Heart right ventricle (tissue), 16 donors: ENCODE data around the gene EFCAB3. TPM values are rescaled to one million over a fixed set of nuclear protein-coding genes. Genes with fewer than 3 reads are reported as not detected.
"Not testable (repeated sequence)": the region's sequence is repeated elsewhere in the genome, so short reads cannot be mapped to it uniquely, and the experiment has no call there.

Experiments
- ATAC-seq, 8 donors: fragments of 200-7000 bp; cut with Tn5 transposase; one replicate each; pipeline ENCODE4 v1.9.1; 2020; ENCODE audit warnings: mild to moderate bottlenecking in 8 of 8, moderate library complexity in 8 of 8, moderate number of reproducible peaks in 1 of 8
- DNase-seq, 2 donors: peaks; one replicate each; pipeline ENCODE4 v3.0.0-alpha.2; 2020
- H3K27ac ChIP-seq, 10 donors: fragments of 200-600 bp; sonication (generic) in 2 of 10; one replicate each; pipeline versions ENCODE4 v1.5.0 to v1.8.0; 2020 to 2022; ENCODE audit warnings: mild to moderate bottlenecking in 3 of 10
- H3K27me3 ChIP-seq, 7 donors: fragments of 200-600 bp; one replicate each; pipeline ENCODE4 v1.8.0; 2021 to 2022; ENCODE audit warnings: mild to moderate bottlenecking in 2 of 7
- H3K36me3 ChIP-seq, 9 donors: fragments of 200-600 bp; sonication (generic) in 1 of 9; one replicate each; pipeline versions ENCODE4 v1.5.0 to v1.8.0; 2020 to 2022; ENCODE audit warnings: mild to moderate bottlenecking in 2 of 9
- H3K4me1 ChIP-seq, 9 donors: fragments of 200-600 bp; sonication (generic) in 1 of 9; one replicate each; pipeline versions ENCODE4 v1.5.0 to v1.8.0; 2020 to 2022; ENCODE audit warnings: mild to moderate bottlenecking in 4 of 9
- H3K4me3 ChIP-seq, 10 donors: fragments of 200-600 bp; sonication (generic) in 2 of 10; one replicate each; pipeline versions ENCODE4 v1.5.0 to v1.8.0; 2020 to 2022; ENCODE audit warnings: mild to moderate bottlenecking in 7 of 10, moderate library complexity in 2 of 10
- H3K9me3 ChIP-seq, 11 donors: fragments of 200-600 bp in 10 of 11; sonication (generic) in 2 of 11; one replicate each; pipeline versions ENCODE4 v1.5.0 to v1.8.0; 2013 to 2022; ENCODE audit warnings: mild to moderate bottlenecking in 2 of 11, control low read depth in 1 of 11, moderate library complexity in 1 of 11
- WGBS, 2 donors: extraction: QIAGEN DNeasy Blood & Tissue Kit; methylation state at CpG; one replicate each; pipeline ENCODE4 v1.1.7; 2013; ENCODE audit warnings: inconsistent platforms in 1 of 2; 5-methylcytosine and 5-hydroxymethylcytosine counted together
- intact Hi-C, 10 donors: fragments of 100-400 bp; cut with DNase I; formaldehyde crosslinking; loops; one replicate each; pipeline versions ENCODE4 v1.11.1 to v1.14.2; 2022
- polyA plus RNA-seq, 2 donors: library from polyadenylated mRNA; stranded (reverse); fragments of 200-250 nt; gene quantifications; one replicate each; pipeline ENCODE4 v1.2.3, GENCODE V29; 2013
- total RNA-seq, 10 donors: library from RNA; stranded (reverse); fragmentation: NEBNext Ultra II Directional in 3 of 10; extraction: Animal tissue kit (Norgen Biotek cat#: 25700) in 3 of 10; gene quantifications; one replicate each; pipeline versions ENCODE4 v1.2.1 to v1.2.4, GENCODE V29; 2021 to 2023
- TF ChIP-seq, protein P1 (sequence below), 9 donors: fragments of 200-600 bp; sonication (generic) in 2 of 9; IDR thresholded peaks; one replicate each; pipeline versions ENCODE4 v1.5.0 to v1.8.0; 2021 to 2022; ENCODE audit warnings: antibody characterized with exemption in 9 of 9, mild to moderate bottlenecking in 5 of 9, moderate library complexity in 1 of 9
- donor health status: Arrhythmogenic right ventricular cardiomyopathy.
- donor health status: ischemic (EF 13 %, LVEDD 7.1; RV severe dilation, severe dysfunction).
- donor health status: healthy with polysubstance abuse.
- donor health status: DM: no; HTN: yes; CAD: no.
- donor health status: DM: no; HTN: no; CAD: no.
- donor health status: ischemic (EF 25% LVEDD 6.9; RV normal size, moderate dysfunction).
- donor health status: ischemic (EF 25% LVEDD 5.7; RV mildly dilated, moderate dysfunction).
- donor health status: healthy.
- donor health status: DM: yes; HTN: yes; CAD: no.
- donor health status: Ischemic cardiomyopathy.
- donor health status: ischemic (EF 35%, LVEDD 5.7; RV mildly dilated, moderate dysfunction).
- donor health status: nonischemic (EF 11% LVEDD 7.7; RV severe dilation, severe dysfunction).
- donor health status: DM: yes; HTN: yes; CAD: no.
- donor health status: PGD.
- donor health status: ischemic (EF 29% LVEDD 5.4; RV normal size, mild dysfunction).
- donor health status: nonischemic (EF 23%, LVEDD 6.1; RV moderate dilation, normal function).

The EFCAB3 gene
- total and polyA plus RNA-seq, 12 donors = not detected

DNA sequence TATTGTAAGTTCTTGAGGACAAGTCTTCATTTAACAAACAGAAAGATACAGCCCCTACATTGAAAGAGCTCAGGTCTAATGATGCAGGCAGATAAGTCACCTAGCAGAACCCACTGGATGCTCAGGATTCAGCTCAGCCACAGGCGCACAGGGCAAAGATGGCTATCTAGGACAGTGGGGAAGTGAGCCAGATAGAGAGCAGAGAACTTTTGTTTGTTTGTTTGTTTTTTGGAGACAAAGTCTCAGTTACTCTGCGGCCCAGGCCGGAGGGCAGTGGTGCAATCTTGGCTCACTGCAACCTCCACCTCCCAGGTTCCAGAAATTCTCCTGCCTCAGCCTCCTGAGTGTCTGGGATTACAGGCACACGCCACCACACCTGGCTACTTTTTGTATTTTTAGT lies 63.7 kb downstream of the EFCAB3 start:
- H3K9me3 ChIP-seq = no peaks in the 10 kb centered on the region
- peaks cover 0 to 100% (median 37%) of the 10 kb centered on the region in 9 donors for H3K36me3 ChIP-seq
- no peak overlapping the region for H3K27ac ChIP-seq
- WGBS, 2 donors = 92 to 96% methylated on average over 4 of the region's 4 CpGs
- DNase-seq (no peak), ATAC-seq (no peak)
- H3K4me1 ChIP-seq = no peaks in the 10 kb centered on the region
- intact Hi-C loops = no loop called here
- H3K4me3 ChIP-seq = no peak overlapping the region
- TF ChIP-seq, protein P1, sequence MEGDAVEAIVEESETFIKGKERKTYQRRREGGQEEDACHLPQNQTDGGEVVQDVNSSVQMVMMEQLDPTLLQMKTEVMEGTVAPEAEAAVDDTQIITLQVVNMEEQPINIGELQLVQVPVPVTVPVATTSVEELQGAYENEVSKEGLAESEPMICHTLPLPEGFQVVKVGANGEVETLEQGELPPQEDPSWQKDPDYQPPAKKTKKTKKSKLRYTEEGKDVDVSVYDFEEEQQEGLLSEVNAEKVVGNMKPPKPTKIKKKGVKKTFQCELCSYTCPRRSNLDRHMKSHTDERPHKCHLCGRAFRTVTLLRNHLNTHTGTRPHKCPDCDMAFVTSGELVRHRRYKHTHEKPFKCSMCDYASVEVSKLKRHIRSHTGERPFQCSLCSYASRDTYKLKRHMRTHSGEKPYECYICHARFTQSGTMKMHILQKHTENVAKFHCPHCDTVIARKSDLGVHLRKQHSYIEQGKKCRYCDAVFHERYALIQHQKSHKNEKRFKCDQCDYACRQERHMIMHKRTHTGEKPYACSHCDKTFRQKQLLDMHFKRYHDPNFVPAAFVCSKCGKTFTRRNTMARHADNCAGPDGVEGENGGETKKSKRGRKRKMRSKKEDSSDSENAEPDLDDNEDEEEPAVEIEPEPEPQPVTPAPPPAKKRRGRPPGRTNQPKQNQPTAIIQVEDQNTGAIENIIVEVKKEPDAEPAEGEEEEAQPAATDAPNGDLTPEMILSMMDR (IDR thresholded peaks at IDR 0.05) = no peak
- no peaks in the 10 kb centered on the region for H3K27me3 ChIP-seq

DNA sequence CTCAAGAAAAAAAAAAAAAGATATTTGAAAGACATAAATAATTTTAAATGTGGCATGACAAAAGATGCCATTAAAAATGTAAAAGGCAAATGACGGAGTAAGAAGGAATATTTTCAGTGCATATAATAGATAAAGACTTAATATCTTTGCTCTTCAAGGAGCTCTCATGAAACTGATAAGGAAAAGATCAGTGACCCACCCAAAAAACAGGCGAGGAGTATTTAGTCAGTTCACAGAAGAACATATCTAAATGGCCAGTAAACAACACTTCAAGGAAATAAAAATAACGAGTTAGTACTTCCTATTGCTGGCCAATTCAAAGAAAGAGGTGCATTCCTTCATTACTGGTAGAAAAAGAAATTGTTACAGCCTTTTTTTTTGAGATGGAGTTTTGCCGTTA lies 65.4 kb downstream of the EFCAB3 start:
- DNase-seq, ATAC-seq, H3K4me3 ChIP-seq, H3K9me3 ChIP-seq, H3K27ac ChIP-seq, H3K27me3 ChIP-seq, H3K4me1 ChIP-seq, intact Hi-C loops: not testable (repeated sequence)
- peaks cover 0 to 99% (median 36%) of the 10 kb centered on the region in 9 donors for H3K36me3 ChIP-seq
- 92 to 94% methylated on average over 4 of the region's 4 CpGs for WGBS, 2 donors

DNA sequence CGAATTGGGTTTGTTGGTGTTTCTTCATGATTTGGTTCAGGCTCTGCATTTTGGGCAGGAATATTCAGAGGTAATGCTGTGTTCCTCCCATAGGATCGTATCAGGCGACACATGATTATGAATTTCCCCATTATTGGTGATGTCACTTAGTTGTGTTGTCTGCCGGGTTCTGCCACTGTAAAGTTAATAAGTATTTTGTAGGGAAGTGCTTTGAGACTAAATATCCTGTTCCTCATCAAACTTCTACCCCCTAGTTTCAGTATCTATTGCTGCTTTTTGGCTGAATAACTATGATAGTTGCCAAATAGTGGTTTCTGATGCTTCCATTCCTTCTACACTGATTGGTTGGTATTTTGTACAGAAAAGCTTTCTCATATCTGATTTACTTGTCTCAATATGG lies 71.8 kb downstream of the EFCAB3 start:
- H3K27me3 ChIP-seq, DNase-seq, H3K9me3 ChIP-seq, ATAC-seq, H3K4me1 ChIP-seq, intact Hi-C loops, H3K4me3 ChIP-seq, H3K27ac ChIP-seq: not testable (repeated sequence)
- peaks cover 0 to 37% (median 8%) of the 10 kb centered on the region in 9 donors for H3K36me3 ChIP-seq
- WGBS, 2 donors = 89 to 93% methylated on average over 4 of the region's 4 CpGs

DNA sequence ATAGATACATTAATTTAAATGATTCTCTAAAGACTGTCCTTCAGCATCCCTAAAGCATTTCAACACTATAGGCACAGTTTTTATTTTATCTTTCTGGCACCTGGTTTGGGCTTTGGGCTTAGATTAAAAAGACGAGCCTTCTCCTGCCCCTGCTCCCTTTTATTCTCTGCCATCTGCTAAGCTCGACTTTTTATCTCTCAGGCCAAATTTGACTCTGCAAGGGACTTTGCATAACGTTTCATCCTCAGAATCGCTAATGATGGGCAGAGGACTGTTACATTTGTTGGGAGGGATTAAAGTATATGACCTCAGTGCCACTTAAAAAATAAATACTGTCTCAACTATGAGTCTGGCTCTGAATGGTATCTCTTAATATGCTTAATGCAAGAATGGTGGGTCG lies 72.7 kb downstream of the EFCAB3 start:
- H3K9me3 ChIP-seq, H3K4me3 ChIP-seq, intact Hi-C loops, H3K4me1 ChIP-seq, H3K27me3 ChIP-seq, DNase-seq, H3K27ac ChIP-seq, ATAC-seq: not testable (repeated sequence)
- H3K36me3 ChIP-seq = peaks cover 0 to 29% (median 4%) of the 10 kb centered on the region in 9 donors
- WGBS, 2 donors = 62 to 68% methylated on average over 5 of the region's 5 CpGs

DNA sequence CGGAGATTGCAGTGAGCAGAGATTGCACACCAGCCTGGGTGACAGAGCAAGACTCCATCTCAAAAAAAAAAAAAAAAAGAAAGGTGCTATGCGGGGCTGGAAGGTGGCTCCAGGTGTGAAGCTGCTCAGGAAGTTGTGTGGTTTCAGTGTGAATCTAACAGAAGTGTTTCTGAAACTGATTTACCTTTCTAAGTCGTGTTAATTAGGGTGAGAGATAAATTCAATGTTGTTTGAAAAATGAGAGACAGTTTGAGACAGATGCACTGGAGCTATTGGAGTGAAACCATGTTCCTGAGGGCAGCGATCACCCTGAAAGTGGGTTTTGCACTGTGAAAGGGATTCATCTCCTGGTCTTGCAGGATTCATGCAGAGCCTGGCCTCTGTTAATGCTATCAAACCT lies 73.3 kb downstream of the EFCAB3 start:
- intact Hi-C loops, ATAC-seq, H3K27me3 ChIP-seq, H3K4me3 ChIP-seq, DNase-seq, H3K27ac ChIP-seq, H3K4me1 ChIP-seq, H3K9me3 ChIP-seq: not testable (repeated sequence)
- 82 to 86% methylated on average over 4 of the region's 4 CpGs for WGBS, 2 donors
- peaks cover 0 to 23% (median 3%) of the 10 kb centered on the region in 9 donors for H3K36me3 ChIP-seq

DNA sequence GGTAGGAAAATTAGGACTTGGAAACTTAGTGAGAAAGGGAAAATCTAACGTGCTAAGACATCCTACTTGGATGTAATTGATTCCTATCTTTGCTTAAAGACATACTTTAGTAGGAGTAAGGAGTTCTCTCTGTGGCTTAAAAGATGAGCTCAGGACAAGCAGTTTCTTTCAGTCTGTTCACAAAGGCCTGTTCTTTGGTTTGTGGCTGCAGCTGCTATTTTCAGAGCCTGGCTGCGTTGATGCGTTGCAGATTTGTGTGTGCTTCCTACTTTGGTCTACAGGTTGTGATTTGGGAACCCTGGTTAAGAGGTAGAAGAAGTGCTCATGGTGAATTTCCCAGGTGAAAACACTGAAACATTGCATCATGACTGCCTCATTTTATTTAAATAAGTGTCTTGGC lies 73.8 kb downstream of the EFCAB3 start:
- H3K4me3 ChIP-seq, H3K27ac ChIP-seq, H3K27me3 ChIP-seq, intact Hi-C loops, H3K9me3 ChIP-seq, H3K4me1 ChIP-seq, DNase-seq, ATAC-seq: not testable (repeated sequence)
- WGBS, 2 donors = 66 to 81% methylated on average over 3 of the region's 3 CpGs
- H3K36me3 ChIP-seq = peaks cover 0 to 18% (median 3%) of the 10 kb centered on the region in 9 donors

DNA sequence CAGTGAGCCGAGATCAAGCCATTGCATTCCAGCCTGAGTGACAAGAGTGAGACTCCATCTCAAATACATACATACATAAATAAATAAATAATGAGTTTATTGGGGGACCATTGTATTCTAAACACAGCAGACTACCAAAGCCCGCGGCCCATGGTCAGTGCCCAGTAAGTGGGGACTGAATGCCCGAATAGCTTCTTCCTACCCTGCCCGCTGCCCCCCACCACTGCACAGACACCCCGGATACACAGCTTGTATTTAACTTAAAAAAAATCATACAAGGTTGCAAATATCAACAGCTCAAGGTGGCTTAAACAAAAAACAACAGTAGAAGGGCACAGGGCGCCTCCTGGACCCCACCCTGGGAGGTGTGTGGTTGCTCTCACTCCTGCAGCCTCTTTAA lies 75.7 kb downstream of the EFCAB3 start:
- TF ChIP-seq, protein P1 (IDR thresholded peaks at IDR 0.05) = no peak
- H3K4me1 ChIP-seq = no peaks in the 10 kb centered on the region
- 89 to 94% methylated on average over 7 of the region's 7 CpGs for WGBS, 2 donors
- ATAC-seq (no peak), DNase-seq (no peak)
- no peaks in the 10 kb centered on the region for H3K9me3 ChIP-seq
- no peaks in the 10 kb centered on the region for H3K27me3 ChIP-seq
- intact Hi-C loops = no loop called here
- no peak overlapping the region for H3K4me3 ChIP-seq
- no peak overlapping the region for H3K27ac ChIP-seq
- H3K36me3 ChIP-seq = peaks cover 0 to 2% (median 0%) of the 10 kb centered on the region in 9 donors

DNA sequence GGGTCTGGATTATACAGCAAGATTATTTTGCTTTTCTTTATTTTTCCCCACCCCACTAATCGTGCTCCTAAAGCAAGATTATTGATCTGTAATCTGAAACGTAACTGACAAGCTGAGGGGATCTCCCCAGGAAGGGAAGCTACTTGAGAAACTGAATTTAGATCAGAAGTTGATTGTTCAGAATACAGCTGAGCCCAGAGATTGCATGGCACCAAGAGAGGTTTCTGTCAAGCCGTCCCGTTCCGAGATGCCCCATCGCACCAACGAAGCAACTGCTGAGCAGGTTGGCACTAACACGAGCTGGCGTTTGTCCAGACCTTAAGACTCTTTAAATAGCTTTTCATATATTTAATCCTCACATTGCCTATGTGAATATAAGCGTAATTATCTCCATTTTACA lies 78.1 kb downstream of the EFCAB3 start:
- H3K27me3 ChIP-seq, ATAC-seq, H3K36me3 ChIP-seq, intact Hi-C loops, H3K27ac ChIP-seq, H3K9me3 ChIP-seq, DNase-seq, H3K4me1 ChIP-seq, H3K4me3 ChIP-seq: not testable (repeated sequence)
- 66 to 70% methylated on average over 10 of the region's 10 CpGs for WGBS, 2 donors

DNA sequence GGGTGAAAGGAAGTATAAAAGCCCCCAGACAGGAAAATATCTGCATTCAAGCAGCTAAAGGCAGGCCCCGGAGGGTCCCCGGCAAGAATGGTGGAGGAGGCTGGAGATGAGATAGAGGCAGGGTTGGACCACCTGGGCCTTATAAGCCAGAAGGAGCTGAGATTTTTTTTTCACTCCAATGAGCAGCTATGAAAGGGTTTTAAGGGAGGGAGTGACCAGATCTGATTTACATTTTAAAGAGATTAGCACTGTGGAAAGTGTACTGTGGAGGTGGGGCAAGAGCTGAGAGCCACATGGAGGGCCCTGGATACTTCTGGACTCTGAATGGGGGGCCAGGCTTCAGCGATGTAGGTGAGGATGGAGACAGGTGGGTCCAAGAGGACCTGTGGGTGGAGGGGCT lies 84.1 kb downstream of the EFCAB3 start:
- H3K27me3 ChIP-seq, H3K4me3 ChIP-seq, H3K9me3 ChIP-seq, ATAC-seq, H3K27ac ChIP-seq, intact Hi-C loops, H3K36me3 ChIP-seq, DNase-seq, H3K4me1 ChIP-seq: not testable (repeated sequence)
- 73 to 81% methylated on average over 3 of the region's 3 CpGs for WGBS, 2 donors

DNA sequence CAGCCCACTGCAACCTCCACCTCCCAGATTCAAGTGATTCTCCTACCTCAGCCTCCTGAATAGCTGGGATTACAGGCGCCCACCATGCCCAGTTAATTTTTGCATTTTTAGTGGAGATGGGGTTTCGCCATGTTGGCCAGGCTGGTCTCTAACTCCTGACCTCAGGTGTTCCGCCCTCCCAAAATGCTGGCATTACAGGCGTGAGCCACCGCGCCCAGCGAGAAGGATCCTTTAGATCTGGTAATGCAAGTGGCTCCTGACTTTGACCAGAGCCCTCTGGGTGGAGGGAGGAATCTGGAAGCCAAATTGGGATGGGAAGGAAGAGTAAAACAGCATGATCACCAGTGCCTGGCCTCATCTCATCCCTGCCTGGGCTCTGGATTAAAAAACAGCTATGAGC lies 84.9 kb downstream of the EFCAB3 start:
- DNase-seq, H3K4me1 ChIP-seq, H3K4me3 ChIP-seq, H3K36me3 ChIP-seq, H3K27ac ChIP-seq, ATAC-seq, H3K9me3 ChIP-seq, intact Hi-C loops, H3K27me3 ChIP-seq: not testable (repeated sequence)
- 96 to 97% methylated on average over 7 of the region's 7 CpGs for WGBS, 2 donors
